ENCODE results near the gene PHACTR2.

Gene PHACTR2

GRCh38 chr6:143744551-143745165 lies 66.9 kb downstream of the PHACTR2 start:
- TF ChIP-seq TAF1 (IDR thresholded peaks at IDR 0.05; ENCODE audit: low read depth): no peak
- peak; percentile 27; the same call in 1 of the 2 replicates for TF ChIP-seq MAX (IDR thresholded peaks at IDR 0.05)

- peak; percentile 83 for TF ChIP-seq EP300 (IDR thresholded peaks at IDR 0.05; ENCODE audit: borderline replicate concordance)
- TF ChIP-seq FOXM1 (IDR thresholded peaks at IDR 0.05; ENCODE audit: borderline replicate concordance, low read depth): peak; percentile 78; the same call in 1 of the 2 replicates
- no peak for TF ChIP-seq RAD21 (IDR thresholded peaks at IDR 0.05; ENCODE audit: low read depth)
- TF ChIP-seq YY1 (IDR thresholded peaks at IDR 0.05; ENCODE audit: low read depth): peak; percentile 14; the same call in 1 of the 2 replicates
- peak; percentile 92 for TF ChIP-seq NFIC (IDR thresholded peaks at IDR 0.05)
- no peak for TF ChIP-seq USF1 (IDR thresholded peaks at IDR 0.05)
- no peak for TF ChIP-seq ZBTB7A (IDR thresholded peaks at IDR 0.05; ENCODE audit: low read depth)
- peak; percentile 85 for TF ChIP-seq TEAD4 (IDR thresholded peaks at IDR 0.05)
- TF ChIP-seq MAX (IDR thresholded peaks at IDR 0.05): 0 out of 2 replicates have a peak, but pooled peaks have one; percentile 34
- TF ChIP-seq CEBPB (IDR thresholded peaks at IDR 0.05): no peak
- TF ChIP-seq TCF12 (IDR thresholded peaks at IDR 0.05; ENCODE audit: low read depth): peak; percentile 72; the same call in 1 of the 2 replicates
- no peak for TF ChIP-seq CREB1 (IDR thresholded peaks at IDR 0.05; ENCODE audit: low read depth)
- no peak for TF ChIP-seq EGR1 (IDR thresholded peaks at IDR 0.05)
- TF ChIP-seq REST (IDR thresholded peaks at IDR 0.05; ENCODE audit: low read depth): no peak
- no peak for TF ChIP-seq TAF1 (IDR thresholded peaks at IDR 0.05; ENCODE audit: low read depth)
Observed at GRCh38 chr6:143745166-143746133, 67.7 kb downstream of the PHACTR2 start.

GRCh38 chr6:143746202-143747119 lies 68.7 kb downstream of the PHACTR2 start:
- TF ChIP-seq CEBPB (IDR thresholded peaks at IDR 0.05) (no peak), TAF1 (IDR thresholded peaks at IDR 0.05; ENCODE audit: low read depth) (no peak), REST (IDR thresholded peaks at IDR 0.05; ENCODE audit: low read depth) (no peak), CREB1 (IDR thresholded peaks at IDR 0.05; ENCODE audit: low read depth) (no peak), NFIC (IDR thresholded peaks at IDR 0.05) (peak; percentile 84), USF1 (IDR thresholded peaks at IDR 0.05) (no peak), TCF12 (IDR thresholded peaks at IDR 0.05; ENCODE audit: low read depth) (peak; percentile 97), YY1 (IDR thresholded peaks at IDR 0.05; ENCODE audit: low read depth) (peak; percentile 73), MAX (IDR thresholded peaks at IDR 0.05) (no peak), RAD21 (IDR thresholded peaks at IDR 0.05; ENCODE audit: low read depth) (peak; percentile 18; the same call in 1 of the 2 replicates), EP300 (IDR thresholded peaks at IDR 0.05; ENCODE audit: borderline replicate concordance) (peak; percentile 96), FOXM1 (IDR thresholded peaks at IDR 0.05; ENCODE audit: borderline replicate concordance, low read depth) (peak; percentile 84), ZBTB7A (IDR thresholded peaks at IDR 0.05; ENCODE audit: low read depth) (no peak; the same call in 1 of the 2 replicates), EGR1 (IDR thresholded peaks at IDR 0.05) (no peak), TEAD4 (IDR thresholded peaks at IDR 0.05) (peak; percentile 78)

GRCh38 chr6:143747347-143747842 lies 69.6 kb downstream of the PHACTR2 start:
- TF ChIP-seq CEBPB (IDR thresholded peaks at IDR 0.05): no peak
- TF ChIP-seq RAD21 (IDR thresholded peaks at IDR 0.05; ENCODE audit: low read depth): no peak
- TF ChIP-seq REST (IDR thresholded peaks at IDR 0.05; ENCODE audit: low read depth): no peak
- no peak for TF ChIP-seq USF1 (IDR thresholded peaks at IDR 0.05)
- TF ChIP-seq MAX (IDR thresholded peaks at IDR 0.05): no peak
- no peak for TF ChIP-seq NFIC (IDR thresholded peaks at IDR 0.05)
- TF ChIP-seq EGR1 (IDR thresholded peaks at IDR 0.05): no peak
- no peak for TF ChIP-seq CREB1 (IDR thresholded peaks at IDR 0.05; ENCODE audit: low read depth)
- no peak for TF ChIP-seq YY1 (IDR thresholded peaks at IDR 0.05; ENCODE audit: low read depth)
- no peak for TF ChIP-seq TAF1 (IDR thresholded peaks at IDR 0.05; ENCODE audit: low read depth)
- TF ChIP-seq TCF12 (IDR thresholded peaks at IDR 0.05; ENCODE audit: low read depth): no peak
- no peak for TF ChIP-seq EP300 (IDR thresholded peaks at IDR 0.05; ENCODE audit: borderline replicate concordance)
- TF ChIP-seq FOXM1 (IDR thresholded peaks at IDR 0.05; ENCODE audit: borderline replicate concordance, low read depth): no peak
- no peak for TF ChIP-seq TEAD4 (IDR thresholded peaks at IDR 0.05)
- TF ChIP-seq ZBTB7A (IDR thresholded peaks at IDR 0.05; ENCODE audit: low read depth): no peak

All from Ishikawa (cell line).